K562 (cell line): ENCODE measurements around the gene GCN1.

ENCODE experiments used
- DEAF1 ChIP-seq: fragments of 450-650 bp; formaldehyde crosslinking; IDR thresholded peaks from 2 replicates; pipeline ENCODE4 v1.4.0; 2020; ENCODE audit warnings: mild to moderate bottlenecking, moderate library complexity
- EHMT2 ChIP-seq: fragments of 450-650 bp; IDR thresholded peaks from 2 replicates; pipeline ENCODE4 v1.6.1; 2018; ENCODE audit warnings: antibody characterized with exemption
- EZH2 ChIP-seq: IDR thresholded peaks from 2 replicates; pipeline ENCODE4 v1.6.1; 2012; ENCODE audit warnings: low read depth, mild to moderate bottlenecking, inconsistent platforms, low read length, borderline replicate concordance
- FOXM1 ChIP-seq, 2 experiments: fragments of 450-650 bp in 1 of 2; sonication (generic) in 1 of 2; formaldehyde crosslinking in 1 of 2; IDR thresholded peaks; 2 replicates each; pipeline versions ENCODE4 v1.6.1 to v1.9.0; 2017 to 2022; ENCODE audit warnings: low read depth in 2 of 2, mild to moderate bottlenecking in 2 of 2, missing genetic modification reagents in 1 of 2, moderate library complexity in 1 of 2
- IRF2 ChIP-seq: sonication (generic); formaldehyde crosslinking; IDR thresholded peaks from 2 replicates; pipeline ENCODE4 v1.8.1; 2022; ENCODE audit warnings: mild to moderate bottlenecking, missing genetic modification reagents
- MYC ChIP-seq, 2 experiments: fragments of 250-450 bp in 1 of 2; sonication (Bioruptor Pico) in 1 of 2; IDR thresholded peaks; 2 replicates each; pipeline versions ENCODE4 v1.5.1 to v1.6.1; 2012 to 2021; ENCODE audit warnings: low read depth in 2 of 2, borderline replicate concordance in 1 of 2, improper control_type of control experiment in 1 of 2, low read length in 1 of 2, mild to moderate bottlenecking in 1 of 2, moderate library complexity in 1 of 2
- NBN ChIP-seq: fragments of 450-650 bp; IDR thresholded peaks from 2 replicates; pipeline ENCODE4 v1.6.1; 2016; ENCODE audit warnings: low read depth, mild to moderate bottlenecking
- SMARCC2 ChIP-seq: fragments of 450-650 bp; IDR thresholded peaks from 2 replicates; pipeline ENCODE4 v1.6.1; 2017; ENCODE audit warnings: antibody characterized with exemption, moderate library complexity, mild to moderate bottlenecking, low read depth
- SRF ChIP-seq, 2 experiments: fragments of 250-450, 450-650 bp in 1 of 2; sonication (Bioruptor Pico) in 1 of 2; sonication (generic) in 1 of 2; formaldehyde crosslinking; IDR thresholded peaks; 2 replicates each; pipeline versions ENCODE4 v1.5.0 to v1.5.1; 2020 to 2022; ENCODE audit warnings: mild to moderate bottlenecking in 1 of 2, missing genetic modification reagents in 1 of 2
- TF ChIP-seq, protein P1 (sequence below): fragments of 450-650 bp; formaldehyde crosslinking; IDR thresholded peaks from 2 replicates; pipeline ENCODE4 v1.4.0; 2022; ENCODE audit warnings: mild to moderate bottlenecking, moderate library complexity
- TF ChIP-seq, protein P2 (sequence below), 2 experiments: fragments of 450-650 bp in 1 of 2; sonication (generic) in 1 of 2; formaldehyde crosslinking in 1 of 2; IDR thresholded peaks in 1 of 2; conservative IDR thresholded peaks in 1 of 2; 2 replicates each; pipeline versions ENCODE4 v1.6.1 to v1.8.1; 2016 to 2023; ENCODE audit warnings: mild to moderate bottlenecking in 2 of 2, moderate library complexity in 2 of 2, inconsistent platforms in 1 of 2, missing genetic modification reagents in 1 of 2
- TF ChIP-seq, protein P3 (sequence below), 3 experiments: IDR thresholded peaks in 2 of 3; conservative IDR thresholded peaks in 1 of 3; 2 replicates each; pipeline ENCODE4 v1.5.1; 2011 to 2012; ENCODE audit warnings: low read length in 3 of 3, mild to moderate bottlenecking in 3 of 3, control low read depth in 2 of 3, improper control_type of control experiment in 1 of 3, inconsistent platforms in 1 of 3, low read depth in 1 of 3, mixed read lengths in 1 of 3, moderate library complexity in 1 of 3; ENCODE audit not compliant: insufficient read depth in 2 of 3
- TF ChIP-seq, protein P4 (sequence below): sonication (generic); formaldehyde crosslinking; IDR thresholded peaks from 2 replicates; pipeline ENCODE4 v1.8.0; 2022; ENCODE audit warnings: mild to moderate bottlenecking, missing genetic modification reagents
- TF ChIP-seq, protein P5 (sequence below), 3 experiments: fragments of 200-800 bp in 1 of 3; sonication (Bioruptor generic) in 1 of 3; sonication (generic) in 1 of 3; formaldehyde crosslinking in 1 of 3; IDR thresholded peaks; 2 replicates each; pipeline versions ENCODE4 v1.6.1 to v1.8.0; 2016 to 2022; ENCODE audit warnings: mild to moderate bottlenecking in 2 of 3, missing compliant biosample characterization in 2 of 3, missing genetic modification characterization in 2 of 3, missing genetic modification reagents in 1 of 3

DNA sequence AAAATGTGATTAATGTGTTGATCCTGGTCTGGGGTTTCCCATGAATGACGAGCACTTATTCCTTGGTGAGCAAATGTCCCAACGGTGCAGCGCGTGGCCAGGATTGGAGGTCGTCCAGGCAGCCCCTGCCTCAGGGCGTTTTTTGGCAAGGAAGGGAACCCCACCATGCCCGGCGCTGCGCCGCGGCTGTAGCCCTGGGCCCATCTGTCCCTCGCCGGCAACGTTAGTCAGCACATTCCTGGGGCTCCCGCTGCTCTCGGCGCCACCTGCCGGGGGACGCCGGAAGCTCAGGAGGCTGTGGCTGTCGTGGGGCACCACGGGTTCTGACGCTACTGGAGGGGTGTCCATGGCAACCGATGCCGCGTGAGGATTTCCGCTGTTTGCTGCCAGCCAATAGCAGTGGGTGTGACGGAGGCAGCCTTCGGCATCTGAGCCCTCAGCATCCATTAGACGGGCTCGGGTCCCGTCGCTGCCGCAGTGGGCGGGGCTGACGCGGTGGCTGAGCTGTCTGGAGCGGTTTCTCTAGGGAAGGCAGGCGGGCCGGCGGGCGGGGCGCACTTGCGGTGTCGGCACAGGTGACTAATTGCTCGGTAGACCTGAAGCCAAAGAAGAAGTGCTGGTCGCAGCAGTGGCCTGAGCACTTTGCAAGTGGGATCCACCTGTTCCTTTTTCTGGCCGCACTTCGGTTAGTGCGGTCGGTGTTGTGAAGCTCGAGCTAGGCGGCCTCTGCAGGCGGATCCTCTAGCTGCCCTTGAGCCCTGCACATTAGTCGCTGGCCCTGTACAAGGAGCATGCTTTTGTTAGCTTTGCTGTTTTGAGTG, 107.5 kb downstream of the GCN1 start:
- TF ChIP-seq, protein P1, sequence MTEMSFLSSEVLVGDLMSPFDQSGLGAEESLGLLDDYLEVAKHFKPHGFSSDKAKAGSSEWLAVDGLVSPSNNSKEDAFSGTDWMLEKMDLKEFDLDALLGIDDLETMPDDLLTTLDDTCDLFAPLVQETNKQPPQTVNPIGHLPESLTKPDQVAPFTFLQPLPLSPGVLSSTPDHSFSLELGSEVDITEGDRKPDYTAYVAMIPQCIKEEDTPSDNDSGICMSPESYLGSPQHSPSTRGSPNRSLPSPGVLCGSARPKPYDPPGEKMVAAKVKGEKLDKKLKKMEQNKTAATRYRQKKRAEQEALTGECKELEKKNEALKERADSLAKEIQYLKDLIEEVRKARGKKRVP = no peak
- peak; percentile 61 for TF ChIP-seq MYC (IDR thresholded peaks at IDR 0.05; ENCODE audit: low read depth, low read length)
- TF ChIP-seq MYC (CRISPR knock-in tag; IDR thresholded peaks at IDR 0.05; ENCODE audit: borderline replicate concordance, low read depth) = no peak
- no peak for TF ChIP-seq EZH2
- TF ChIP-seq SMARCC2 = 0 out of 2 replicates have a peak, but pooled peaks have one; percentile 42
- TF ChIP-seq EHMT2 = no peak
- TF ChIP-seq NBN = no peak
- no peak for TF ChIP-seq IRF2 (CRISPR knock-in tag)
- TF ChIP-seq, protein P2, sequence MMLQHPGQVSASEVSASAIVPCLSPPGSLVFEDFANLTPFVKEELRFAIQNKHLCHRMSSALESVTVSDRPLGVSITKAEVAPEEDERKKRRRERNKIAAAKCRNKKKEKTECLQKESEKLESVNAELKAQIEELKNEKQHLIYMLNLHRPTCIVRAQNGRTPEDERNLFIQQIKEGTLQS (IDR thresholded peaks at IDR 0.05) = no peak
- TF ChIP-seq, protein P2 (CRISPR knock-in tag; conservative IDR thresholded peaks at IDR 0.05) = no peak
- peak in 1 of 2 experiments; percentile 48; a peak in 2 of 4 replicates for TF ChIP-seq SRF (CRISPR knock-in tag; IDR thresholded peaks at IDR 0.05)
- TF ChIP-seq, protein P3, sequence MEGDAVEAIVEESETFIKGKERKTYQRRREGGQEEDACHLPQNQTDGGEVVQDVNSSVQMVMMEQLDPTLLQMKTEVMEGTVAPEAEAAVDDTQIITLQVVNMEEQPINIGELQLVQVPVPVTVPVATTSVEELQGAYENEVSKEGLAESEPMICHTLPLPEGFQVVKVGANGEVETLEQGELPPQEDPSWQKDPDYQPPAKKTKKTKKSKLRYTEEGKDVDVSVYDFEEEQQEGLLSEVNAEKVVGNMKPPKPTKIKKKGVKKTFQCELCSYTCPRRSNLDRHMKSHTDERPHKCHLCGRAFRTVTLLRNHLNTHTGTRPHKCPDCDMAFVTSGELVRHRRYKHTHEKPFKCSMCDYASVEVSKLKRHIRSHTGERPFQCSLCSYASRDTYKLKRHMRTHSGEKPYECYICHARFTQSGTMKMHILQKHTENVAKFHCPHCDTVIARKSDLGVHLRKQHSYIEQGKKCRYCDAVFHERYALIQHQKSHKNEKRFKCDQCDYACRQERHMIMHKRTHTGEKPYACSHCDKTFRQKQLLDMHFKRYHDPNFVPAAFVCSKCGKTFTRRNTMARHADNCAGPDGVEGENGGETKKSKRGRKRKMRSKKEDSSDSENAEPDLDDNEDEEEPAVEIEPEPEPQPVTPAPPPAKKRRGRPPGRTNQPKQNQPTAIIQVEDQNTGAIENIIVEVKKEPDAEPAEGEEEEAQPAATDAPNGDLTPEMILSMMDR (IDR thresholded peaks at IDR 0.05 in 2 of 3, conservative IDR thresholded peaks at IDR 0.05 in 1 of 3; ENCODE audit: insufficient read depth in 2 of 3, low read depth in 1 of 3, low read length in 3 of 3) = peak; percentile 93 to 98 (median 93)
- TF ChIP-seq FOXM1 (IDR thresholded peaks at IDR 0.05; ENCODE audit: low read depth) = no peak
- peak; percentile 88 for TF ChIP-seq FOXM1 (CRISPR knock-in tag; IDR thresholded peaks at IDR 0.05; ENCODE audit: low read depth)
- TF ChIP-seq DEAF1 (CRISPR knock-in tag) = no peak
- TF ChIP-seq, protein P4, sequence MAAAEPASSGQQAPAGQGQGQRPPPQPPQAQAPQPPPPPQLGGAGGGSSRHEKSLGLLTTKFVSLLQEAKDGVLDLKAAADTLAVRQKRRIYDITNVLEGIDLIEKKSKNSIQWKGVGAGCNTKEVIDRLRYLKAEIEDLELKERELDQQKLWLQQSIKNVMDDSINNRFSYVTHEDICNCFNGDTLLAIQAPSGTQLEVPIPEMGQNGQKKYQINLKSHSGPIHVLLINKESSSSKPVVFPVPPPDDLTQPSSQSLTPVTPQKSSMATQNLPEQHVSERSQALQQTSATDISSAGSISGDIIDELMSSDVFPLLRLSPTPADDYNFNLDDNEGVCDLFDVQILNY (CRISPR knock-in tag) = no peak
- TF ChIP-seq, protein P5, sequence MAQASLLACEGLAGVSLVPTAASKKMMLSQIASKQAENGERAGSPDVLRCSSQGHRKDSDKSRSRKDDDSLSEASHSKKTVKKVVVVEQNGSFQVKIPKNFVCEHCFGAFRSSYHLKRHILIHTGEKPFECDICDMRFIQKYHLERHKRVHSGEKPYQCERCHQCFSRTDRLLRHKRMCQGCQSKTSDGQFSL (CRISPR knock-in tag; IDR thresholded peaks at IDR 0.05) = no peak
- TF ChIP-seq, protein P5 (tag; IDR thresholded peaks at IDR 0.05) = no peak
